WTC11 (cell line): Measurements from ENCODE around the gene FAM13A. TPM values are rescaled to one million over a fixed set of nuclear protein-coding genes. Genes with fewer than 3 reads are reported as not detected.

Experiments used
- ATAC-seq: fragments of 200-7000 bp; cut with Tn5 transposase; 2 replicates; pipeline ENCODE4 v1.10.0; 2021; ENCODE audit warnings: mild to moderate bottlenecking, moderate library complexity
- CTCF ChIA-PET: fragments of 300-600 bp; sonication (Branson Sonifier 250); formaldehyde crosslinking; loops from one replicate; lab custom pipeline; 2021; ENCODE audit warnings: antibody characterized with exemption; lab: Charles Lee
- POLR2A ChIA-PET: fragments of 350-600 bp; sonication (Branson Sonifier 250); formaldehyde crosslinking; loops from one replicate; lab custom pipeline; 2021; ENCODE audit warnings: antibody characterized with exemption; lab: Charles Lee
- DNase-seq: peaks from one replicate; pipeline ENCODE4 v3.0.0; 2021; ENCODE audit warnings: low spot score
- H3K27ac Mint-ChIP-seq: 2 replicates; pipeline ENCODE4 v1.8.0; 2021; ENCODE audit warnings: mixed read lengths
- H3K27me3 Mint-ChIP-seq: 2 replicates; pipeline ENCODE4 v1.8.0; 2021; ENCODE audit warnings: low read depth, mild to moderate bottlenecking, moderate library complexity, mixed read lengths
- H3K36me3 Mint-ChIP-seq: 2 replicates; pipeline ENCODE4 v1.8.0; 2021; ENCODE audit warnings: mixed read lengths
- H3K4me1 Mint-ChIP-seq: 2 replicates; pipeline ENCODE4 v1.8.0; 2022; ENCODE audit warnings: mixed read lengths
- H3K4me3 Mint-ChIP-seq: 2 replicates; pipeline ENCODE4 v1.8.0; 2021; ENCODE audit warnings: mild to moderate bottlenecking, moderate library complexity, mixed read lengths
- H3K9me3 Mint-ChIP-seq: 2 replicates; pipeline ENCODE4 v1.8.0; 2021; ENCODE audit warnings: mixed read lengths
- ATF3 ChIP-seq: sonication (generic); formaldehyde crosslinking; conservative IDR thresholded peaks from 2 replicates; pipeline ENCODE4 v1.8.1; 2022; ENCODE audit warnings: mild to moderate bottlenecking, missing genetic modification reagents
- CTCF ChIP-seq: fragments of 200-600 bp; IDR thresholded peaks from 2 replicates; pipeline ENCODE4 v1.8.0; 2022; ENCODE audit warnings: antibody characterized with exemption
- GABPB1 ChIP-seq: sonication (generic); formaldehyde crosslinking; IDR thresholded peaks from 2 replicates; pipeline ENCODE4 v1.8.1; 2023; ENCODE audit warnings: mild to moderate bottlenecking, missing genetic modification reagents
- GRHL2 ChIP-seq: fragments of 250-450 bp; sonication (Bioruptor Pico); IDR thresholded peaks from 2 replicates; pipeline ENCODE4 v1.8.0; 2022; ENCODE audit warnings: mild to moderate bottlenecking, moderate library complexity; ENCODE audit not compliant: insufficient replicate concordance, severe bottlenecking
- HMGA2 ChIP-seq: fragments of 250-450 bp; sonication (Bioruptor Pico); IDR thresholded peaks from 2 replicates; pipeline ENCODE4 v1.4.0; 2021; ENCODE audit warnings: mild to moderate bottlenecking, moderate library complexity
- IRF2 ChIP-seq: sonication (generic); formaldehyde crosslinking; IDR thresholded peaks from 2 replicates; pipeline ENCODE4 v1.8.0; 2022; ENCODE audit warnings: low read depth, missing genetic modification reagents, borderline replicate concordance
- JAZF1 ChIP-seq: fragments of 250-450 bp; sonication (Bioruptor Pico); IDR thresholded peaks from 2 replicates; pipeline ENCODE4 v1.9.0; 2021; ENCODE audit warnings: moderate library complexity, mild to moderate bottlenecking, inconsistent platforms
- MLX ChIP-seq: sonication (generic); formaldehyde crosslinking; IDR thresholded peaks from 2 replicates; pipeline ENCODE4 v1.8.1; 2023; ENCODE audit warnings: mild to moderate bottlenecking, missing genetic modification reagents, moderate library complexity
- NR2C2 ChIP-seq: sonication (generic); formaldehyde crosslinking; IDR thresholded peaks from 2 replicates; pipeline ENCODE4 v1.8.0; 2022; ENCODE audit warnings: mild to moderate bottlenecking, missing genetic modification reagents
- RORB ChIP-seq: fragments of 250-450 bp; sonication (Bioruptor Pico); IDR thresholded peaks from 2 replicates; pipeline ENCODE4 v1.9.0; 2021; ENCODE audit warnings: mild to moderate bottlenecking
- SMAD3 ChIP-seq: sonication (generic); formaldehyde crosslinking; IDR thresholded peaks from 2 replicates; pipeline ENCODE4 v1.8.0; 2022; ENCODE audit warnings: missing genetic modification reagents, mild to moderate bottlenecking, borderline replicate concordance
- ZBTB21 ChIP-seq: sonication (generic); formaldehyde crosslinking; IDR thresholded peaks from 2 replicates; pipeline ENCODE4 v1.8.1; 2023; ENCODE audit warnings: mild to moderate bottlenecking, missing genetic modification reagents, borderline replicate concordance
- ZNF121 ChIP-seq: sonication (generic); formaldehyde crosslinking; IDR thresholded peaks from 2 replicates; pipeline ENCODE4 v1.8.0; 2023; ENCODE audit warnings: missing genetic modification reagents
- ZNF138 ChIP-seq: sonication (generic); formaldehyde crosslinking; conservative IDR thresholded peaks from 2 replicates; pipeline ENCODE4 v1.8.1; 2022; ENCODE audit warnings: mild to moderate bottlenecking, moderate library complexity, missing genetic modification reagents
- ZNF396 ChIP-seq: fragments of 250-450 bp; sonication (Bioruptor Pico); IDR thresholded peaks from 2 replicates; pipeline ENCODE4 v1.8.0; 2021; ENCODE audit warnings: mild to moderate bottlenecking, moderate library complexity, borderline replicate concordance
- ZNF416 ChIP-seq: fragments of 250-450 bp; sonication (Bioruptor Pico); IDR thresholded peaks from 2 replicates; pipeline ENCODE4 v1.9.0; 2021; ENCODE audit warnings: mild to moderate bottlenecking, inconsistent platforms
- ZNF532 ChIP-seq: fragments of 250-450 bp; sonication (Bioruptor Pico); IDR thresholded peaks from 2 replicates; pipeline ENCODE4 v1.9.0; 2021; ENCODE audit warnings: mild to moderate bottlenecking, borderline replicate concordance
- ZNF671 ChIP-seq: fragments of 250-450 bp; sonication (Bioruptor Pico); IDR thresholded peaks from 2 replicates; pipeline ENCODE4 v1.8.0; 2021; ENCODE audit warnings: mild to moderate bottlenecking
- total RNA-seq: library from RNA; stranded (reverse); gene quantifications from 3 replicates; pipeline ENCODE4 v1.2.3, GENCODE V29; 2021
- TF ChIP-seq, protein P1 (sequence below): sonication (generic); formaldehyde crosslinking; IDR thresholded peaks from 2 replicates; pipeline ENCODE4 v1.8.1; 2022; ENCODE audit warnings: low read depth, missing genetic modification reagents, borderline replicate concordance

The FAM13A gene
- total RNA-seq, 1 experiment from 2014 or later = 14.6 TPM

DNA sequence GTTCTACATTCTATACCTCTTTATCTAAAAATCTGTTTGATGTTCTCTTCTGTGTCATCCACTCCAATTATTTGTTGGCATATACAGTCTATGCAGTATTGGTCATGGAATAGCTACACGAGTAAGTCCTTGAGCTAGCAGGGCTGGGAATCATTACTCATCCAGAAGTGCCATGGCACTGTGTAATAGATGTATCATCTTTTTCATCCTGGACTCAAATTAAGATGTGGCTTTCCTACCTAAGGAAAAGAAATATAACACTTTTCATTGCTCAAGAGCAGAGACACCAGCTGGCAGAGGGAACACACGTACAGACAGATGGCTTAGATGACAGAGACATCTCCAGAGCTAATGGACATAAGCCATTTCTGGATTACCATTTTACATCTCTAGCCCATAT lies 159.8 kb downstream of the FAM13A start:
- DNase-seq = no peak
- ChIA-PET POLR2A (no interaction called here), CTCF (no interaction called here)
- H3K27me3 Mint-ChIP-seq = no peaks in the 10 kb centered on the region
- peaks cover 34% of the 10 kb centered on the region for H3K9me3 Mint-ChIP-seq
- TF ChIP-seq, protein P1, sequence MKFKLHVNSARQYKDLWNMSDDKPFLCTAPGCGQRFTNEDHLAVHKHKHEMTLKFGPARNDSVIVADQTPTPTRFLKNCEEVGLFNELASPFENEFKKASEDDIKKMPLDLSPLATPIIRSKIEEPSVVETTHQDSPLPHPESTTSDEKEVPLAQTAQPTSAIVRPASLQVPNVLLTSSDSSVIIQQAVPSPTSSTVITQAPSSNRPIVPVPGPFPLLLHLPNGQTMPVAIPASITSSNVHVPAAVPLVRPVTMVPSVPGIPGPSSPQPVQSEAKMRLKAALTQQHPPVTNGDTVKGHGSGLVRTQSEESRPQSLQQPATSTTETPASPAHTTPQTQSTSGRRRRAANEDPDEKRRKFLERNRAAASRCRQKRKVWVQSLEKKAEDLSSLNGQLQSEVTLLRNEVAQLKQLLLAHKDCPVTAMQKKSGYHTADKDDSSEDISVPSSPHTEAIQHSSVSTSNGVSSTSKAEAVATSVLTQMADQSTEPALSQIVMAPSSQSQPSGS (CRISPR knock-in tag) = no peak
- TF ChIP-seq CTCF (no peak), HMGA2 (CRISPR knock-in tag) (no peak), JAZF1 (CRISPR knock-in tag) (no peak), ATF3 (CRISPR knock-in tag) (no peak), MLX (CRISPR knock-in tag) (no peak), GRHL2 (no peak)
- H3K4me3 Mint-ChIP-seq = no peak overlapping the region
- H3K4me1 Mint-ChIP-seq = peaks cover 9% of the 10 kb centered on the region
- H3K27ac Mint-ChIP-seq = no peak overlapping the region
- H3K36me3 Mint-ChIP-seq = peaks cover 19% of the 10 kb centered on the region
- no peak for ATAC-seq

DNA sequence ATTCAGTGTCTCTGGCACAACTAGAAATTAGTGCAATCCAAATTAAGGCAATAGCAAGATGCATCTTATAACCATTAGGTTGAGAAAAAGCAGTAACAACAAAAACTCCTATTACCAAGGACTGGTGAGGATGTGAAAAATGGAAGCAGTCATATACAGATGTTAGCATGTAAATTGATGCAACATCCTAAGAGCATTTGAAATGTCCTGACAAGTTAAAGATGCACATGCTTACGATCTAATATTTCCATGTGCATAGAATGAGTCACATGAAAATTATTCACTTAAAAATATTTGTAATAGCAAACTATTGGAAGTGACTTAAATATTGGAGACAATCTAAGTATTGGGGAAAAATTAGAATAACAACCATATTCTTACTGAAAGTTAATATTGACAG lies 163.0 kb downstream of the FAM13A start:
- no peak for DNase-seq
- H3K27me3 Mint-ChIP-seq = no peaks in the 10 kb centered on the region
- TF ChIP-seq RORB (CRISPR knock-in tag) = no peak
- TF ChIP-seq ZNF416 (CRISPR knock-in tag) = no peak
- no peak for TF ChIP-seq ZNF121
- TF ChIP-seq IRF2 = no peak
- no peak for TF ChIP-seq ZNF671 (CRISPR knock-in tag)
- TF ChIP-seq ZNF532 (CRISPR knock-in tag) = no peak
- no peak for TF ChIP-seq ZNF396
- no peak for TF ChIP-seq ZNF138
- no peak for TF ChIP-seq SMAD3
- no peak for TF ChIP-seq ZBTB21
- no peak for TF ChIP-seq GABPB1 (CRISPR knock-in tag)
- TF ChIP-seq NR2C2 (CRISPR knock-in tag) = no peak
- H3K36me3 Mint-ChIP-seq = peaks cover 5% of the 10 kb centered on the region; the same call in 1 of the 2 replicates
- ATAC-seq = no peak
- H3K27ac Mint-ChIP-seq = no peak overlapping the region
- ChIA-PET CTCF (no interaction called here), POLR2A (no interaction called here)
- no peak overlapping the region for H3K4me3 Mint-ChIP-seq
- H3K4me1 Mint-ChIP-seq = peaks cover 3% of the 10 kb centered on the region; the same call in 1 of the 2 replicates
- peaks cover 7% of the 10 kb centered on the region; the same call in 1 of the 2 replicates for H3K9me3 Mint-ChIP-seq
